ENCODE results near the gene TMEM109. TPM values are rescaled to one million over a fixed set of nuclear protein-coding genes. Genes with fewer than 3 reads are reported as not detected.

TMEM109 gene
- total and polyA plus RNA-seq, 2 of the 13 experiments (the other 11 are each of a cell fraction or from before 2014, with no cell fraction given): 7.7 to 18.0 TPM

DNA sequence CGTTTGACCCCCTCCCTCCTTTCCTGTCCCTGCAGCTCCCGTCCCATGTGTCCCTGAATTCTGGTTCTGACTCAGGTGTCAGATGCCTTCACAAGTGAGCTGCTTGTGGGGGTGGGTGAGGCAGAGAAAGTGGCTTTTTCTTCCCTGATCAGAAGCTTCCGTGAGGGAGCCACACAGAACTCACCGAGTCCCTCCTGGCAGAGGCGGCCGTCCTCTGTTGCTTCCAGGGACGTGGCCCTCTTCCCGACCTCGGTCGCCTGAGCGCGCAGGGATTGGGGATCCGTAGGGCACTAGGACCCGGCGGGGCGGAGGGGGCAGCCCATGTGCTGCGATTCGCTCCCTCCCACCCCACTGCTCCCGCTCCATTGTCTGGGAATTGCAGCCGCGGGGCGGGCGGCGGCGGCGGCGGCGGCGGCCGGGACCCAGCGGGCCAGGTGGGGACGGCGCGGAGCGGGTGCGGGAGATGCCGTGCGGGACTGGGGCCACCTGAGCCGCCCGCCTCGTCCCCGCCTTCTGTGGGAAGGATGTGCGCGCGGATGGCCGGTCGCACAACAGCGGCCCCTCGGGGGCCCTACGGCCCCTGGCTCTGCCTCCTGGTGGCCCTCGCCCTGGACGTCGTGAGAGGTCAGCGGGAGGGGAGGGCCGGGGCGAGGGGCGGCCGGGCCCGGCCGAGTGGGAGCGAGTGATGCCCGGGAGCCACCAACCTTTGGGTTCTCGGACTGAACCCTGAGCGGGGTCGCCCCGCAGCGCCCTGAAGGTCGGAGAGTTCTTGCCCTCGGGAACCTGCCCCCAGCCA, 10.3 kb downstream of the TMEM109 start, which contains the start of gene TMEM132A (continued):
- TF ChIP-seq, protein P1, sequence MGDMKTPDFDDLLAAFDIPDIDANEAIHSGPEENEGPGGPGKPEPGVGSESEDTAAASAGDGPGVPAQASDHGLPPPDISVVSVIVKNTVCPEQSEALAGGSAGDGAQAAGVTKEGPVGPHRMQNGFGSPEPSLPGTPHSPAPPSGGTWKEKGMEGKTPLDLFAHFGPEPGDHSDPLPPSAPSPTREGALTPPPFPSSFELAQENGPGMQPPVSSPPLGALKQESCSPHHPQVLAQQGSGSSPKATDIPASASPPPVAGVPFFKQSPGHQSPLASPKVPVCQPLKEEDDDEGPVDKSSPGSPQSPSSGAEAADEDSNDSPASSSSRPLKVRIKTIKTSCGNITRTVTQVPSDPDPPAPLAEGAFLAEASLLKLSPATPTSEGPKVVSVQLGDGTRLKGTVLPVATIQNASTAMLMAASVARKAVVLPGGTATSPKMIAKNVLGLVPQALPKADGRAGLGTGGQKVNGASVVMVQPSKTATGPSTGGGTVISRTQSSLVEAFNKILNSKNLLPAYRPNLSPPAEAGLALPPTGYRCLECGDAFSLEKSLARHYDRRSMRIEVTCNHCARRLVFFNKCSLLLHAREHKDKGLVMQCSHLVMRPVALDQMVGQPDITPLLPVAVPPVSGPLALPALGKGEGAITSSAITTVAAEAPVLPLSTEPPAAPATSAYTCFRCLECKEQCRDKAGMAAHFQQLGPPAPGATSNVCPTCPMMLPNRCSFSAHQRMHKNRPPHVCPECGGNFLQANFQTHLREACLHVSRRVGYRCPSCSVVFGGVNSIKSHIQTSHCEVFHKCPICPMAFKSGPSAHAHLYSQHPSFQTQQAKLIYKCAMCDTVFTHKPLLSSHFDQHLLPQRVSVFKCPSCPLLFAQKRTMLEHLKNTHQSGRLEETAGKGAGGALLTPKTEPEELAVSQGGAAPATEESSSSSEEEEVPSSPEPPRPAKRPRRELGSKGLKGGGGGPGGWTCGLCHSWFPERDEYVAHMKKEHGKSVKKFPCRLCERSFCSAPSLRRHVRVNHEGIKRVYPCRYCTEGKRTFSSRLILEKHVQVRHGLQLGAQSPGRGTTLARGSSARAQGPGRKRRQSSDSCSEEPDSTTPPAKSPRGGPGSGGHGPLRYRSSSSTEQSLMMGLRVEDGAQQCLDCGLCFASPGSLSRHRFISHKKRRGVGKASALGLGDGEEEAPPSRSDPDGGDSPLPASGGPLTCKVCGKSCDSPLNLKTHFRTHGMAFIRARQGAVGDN (CRISPR knock-in tag; IDR thresholded peaks at IDR 0.05): peak; percentile 75
- TF ChIP-seq, protein P2, sequence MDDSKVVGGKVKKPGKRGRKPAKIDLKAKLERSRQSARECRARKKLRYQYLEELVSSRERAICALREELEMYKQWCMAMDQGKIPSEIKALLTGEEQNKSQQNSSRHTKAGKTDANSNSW (CRISPR knock-in tag; IDR thresholded peaks at IDR 0.05; ENCODE audit: borderline replicate concordance): peak; percentile 72; the same call in 1 of the 2 replicates
- no peak for TF ChIP-seq PHB2 (IDR thresholded peaks at IDR 0.05; ENCODE audit: partially characterized antibody)
- peak; percentile 83; the same call in 1 of the 2 replicates for TF ChIP-seq MAZ (IDR thresholded peaks at IDR 0.05; ENCODE audit: borderline replicate concordance, low read depth, low read length)
- TF ChIP-seq MAZ (CRISPR knock-in tag; IDR thresholded peaks at IDR 0.05; ENCODE audit: low read depth): peak; percentile 88
- TF ChIP-seq ZNF264 (CRISPR knock-in tag; IDR thresholded peaks at IDR 0.05): no peak
- TF ChIP-seq ZNF446 (CRISPR knock-in tag; IDR thresholded peaks at IDR 0.05): no peak; the same call in 1 of the 2 replicates
- TF ChIP-seq, protein P3, sequence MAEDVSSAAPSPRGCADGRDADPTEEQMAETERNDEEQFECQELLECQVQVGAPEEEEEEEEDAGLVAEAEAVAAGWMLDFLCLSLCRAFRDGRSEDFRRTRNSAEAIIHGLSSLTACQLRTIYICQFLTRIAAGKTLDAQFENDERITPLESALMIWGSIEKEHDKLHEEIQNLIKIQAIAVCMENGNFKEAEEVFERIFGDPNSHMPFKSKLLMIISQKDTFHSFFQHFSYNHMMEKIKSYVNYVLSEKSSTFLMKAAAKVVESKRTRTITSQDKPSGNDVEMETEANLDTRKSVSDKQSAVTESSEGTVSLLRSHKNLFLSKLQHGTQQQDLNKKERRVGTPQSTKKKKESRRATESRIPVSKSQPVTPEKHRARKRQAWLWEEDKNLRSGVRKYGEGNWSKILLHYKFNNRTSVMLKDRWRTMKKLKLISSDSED (CRISPR knock-in tag; IDR thresholded peaks at IDR 0.05): no peak
- no peak for TF ChIP-seq ZNF644 (CRISPR knock-in tag; IDR thresholded peaks at IDR 0.05; ENCODE audit: low read depth)
- TF ChIP-seq POLR2AphosphoS5 (IDR thresholded peaks at IDR 0.05; ENCODE audit: low read depth, low read length): no peak
- no peak for TF ChIP-seq ZC3H4 (CRISPR knock-in tag; IDR thresholded peaks at IDR 0.05; ENCODE audit: borderline replicate concordance)
- TF ChIP-seq ZNF782 (CRISPR knock-in tag; IDR thresholded peaks at IDR 0.05; ENCODE audit: borderline replicate concordance): no peak
- TF ChIP-seq, protein P4, sequence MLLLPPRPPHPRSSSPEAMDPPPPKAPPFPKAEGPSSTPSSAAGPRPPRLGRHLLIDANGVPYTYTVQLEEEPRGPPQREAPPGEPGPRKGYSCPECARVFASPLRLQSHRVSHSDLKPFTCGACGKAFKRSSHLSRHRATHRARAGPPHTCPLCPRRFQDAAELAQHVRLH (CRISPR knock-in tag; IDR thresholded peaks at IDR 0.05; ENCODE audit: borderline replicate concordance, low read depth): peak; percentile 67
- TF ChIP-seq PCBP1 (IDR thresholded peaks at IDR 0.05; ENCODE audit: borderline replicate concordance, low read depth, low read length): 0 out of 2 replicates have a peak, but pooled peaks have one; percentile 79
- no peak for TF ChIP-seq DNMT1 (CRISPR knock-in tag; IDR thresholded peaks at IDR 0.05)
- no peak for TF ChIP-seq ELF1 (CRISPR knock-in tag; IDR thresholded peaks at IDR 0.05)
- no peak for TF ChIP-seq AKAP8 (CRISPR knock-in tag; IDR thresholded peaks at IDR 0.05)
- TF ChIP-seq GATAD1 (CRISPR knock-in tag; IDR thresholded peaks at IDR 0.05): peak; percentile 37; the same call in 1 of the 2 replicates
- no peak for TF ChIP-seq ZNF562 (CRISPR knock-in tag; IDR thresholded peaks at IDR 0.05; ENCODE audit: borderline replicate concordance)
- no peak for TF ChIP-seq ZNF703 (CRISPR knock-in tag; IDR thresholded peaks at IDR 0.05; ENCODE audit: borderline replicate concordance)
- TF ChIP-seq ZBTB20 (CRISPR knock-in tag; IDR thresholded peaks at IDR 0.05; ENCODE audit: borderline replicate concordance, low read depth): no peak
- TF ChIP-seq FLYWCH1 (CRISPR knock-in tag; IDR thresholded peaks at IDR 0.05): no peak
- TF ChIP-seq, protein P5, sequence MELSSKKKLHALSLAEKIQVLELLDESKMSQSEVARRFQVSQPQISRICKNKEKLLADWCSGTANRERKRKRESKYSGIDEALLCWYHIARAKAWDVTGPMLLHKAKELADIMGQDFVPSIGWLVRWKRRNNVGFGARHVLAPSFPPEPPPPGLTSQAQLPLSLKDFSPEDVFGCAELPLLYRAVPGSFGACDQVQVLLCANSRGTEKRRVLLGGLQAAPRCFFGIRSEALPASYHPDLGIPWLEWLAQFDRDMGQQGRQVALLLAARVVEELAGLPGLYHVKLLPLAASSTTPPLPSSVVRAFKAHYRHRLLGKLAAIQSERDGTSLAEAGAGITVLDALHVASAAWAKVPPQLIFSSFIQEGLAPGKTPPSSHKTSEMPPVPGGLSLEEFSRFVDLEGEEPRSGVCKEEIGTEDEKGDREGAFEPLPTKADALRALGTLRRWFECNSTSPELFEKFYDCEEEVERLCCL (CRISPR knock-in tag; IDR thresholded peaks at IDR 0.05; ENCODE audit: borderline replicate concordance): no peak
